Transverse colon (tissue), 4 donors: ENCODE data around the gene EEF1AKMT4. TPM values are rescaled to one million over a fixed set of nuclear protein-coding genes. Genes with fewer than 3 reads are reported as not detected.

Experiments
- DNase-seq: peaks from one replicate; pipeline ENCODE4 v3.0.0-alpha.2; 2019
- H3K27ac ChIP-seq, 4 donors: fragments of 200-600 bp; sonication (generic); 2 replicates each; pipeline ENCODE4 v1.5.1; 2016 to 2018; ENCODE audit warnings: inconsistent platforms in 4 of 4
- H3K27me3 ChIP-seq: fragments of 200-600 bp; sonication (generic); 2 replicates; pipeline ENCODE4 v1.5.1; 2017; ENCODE audit warnings: inconsistent platforms
- H3K36me3 ChIP-seq, 4 donors: fragments of 200-600 bp; sonication (generic); 2 replicates each; pipeline ENCODE4 v1.5.1; 2017 to 2019; ENCODE audit warnings: inconsistent platforms in 4 of 4
- H3K4me1 ChIP-seq, 4 donors: fragments of 200-600 bp; sonication (generic); 2 replicates each; pipeline ENCODE4 v1.5.1; 2017 to 2020; ENCODE audit warnings: inconsistent platforms in 4 of 4
- H3K4me3 ChIP-seq, 4 donors: fragments of 200-600 bp; sonication (generic); 1 replicate in 1 of 4; 2 replicates in 3 of 4; pipeline versions ENCODE4 v1.5.1 to v1.6.1; 2017 to 2019; ENCODE audit warnings: inconsistent platforms in 4 of 4
- H3K9me3 ChIP-seq, 2 donors: fragments of 200-600 bp; sonication (generic); 2 replicates each; pipeline ENCODE4 v1.5.1; 2017 to 2019; ENCODE audit warnings: inconsistent platforms in 2 of 2
- CTCF ChIP-seq, 5 experiments: fragments of 200-600 bp in 3 of 5; fragments of 450-650 bp in 2 of 5; sonication (generic) in 3 of 5; IDR thresholded peaks; 1 replicate in 2 of 5; 2 replicates in 3 of 5; pipeline ENCODE4 v1.5.1; 2016 to 2017; ENCODE audit warnings: antibody characterized with exemption in 5 of 5, inconsistent platforms in 3 of 5, mild to moderate bottlenecking in 2 of 5, moderate library complexity in 1 of 5
- EP300 ChIP-seq: sonication (generic); formaldehyde crosslinking; IDR thresholded peaks from one replicate; pipeline ENCODE4 v1.6.1; 2017; ENCODE audit warnings: antibody characterized with exemption, low read depth
- POLR2A ChIP-seq: fragments of 450-650 bp; IDR thresholded peaks from one replicate; pipeline ENCODE4 v1.6.1; 2016; ENCODE audit warnings: antibody characterized with exemption, mild to moderate bottlenecking, moderate library complexity
- POLR2AphosphoS5 ChIP-seq, 3 donors: sonication (generic); formaldehyde crosslinking; IDR thresholded peaks; one replicate each; pipeline ENCODE4 v1.6.1; 2016; ENCODE audit warnings: antibody characterized with exemption in 3 of 3
- WGBS, 2 donors: methylation state at CpG; one replicate each; pipeline ENCODE4 v1.1.5; 2018; ENCODE audit warnings: low coverage in 1 of 2; 5-methylcytosine and 5-hydroxymethylcytosine counted together
- in situ Hi-C, 4 donors: fragments of 200-750 bp; cut with MboI; loops; one replicate each; pipeline versions ENCODE4 v1.15.0 to v1.15.1; 2017; ENCODE audit warnings: low sequenced_read_pairs in 3 of 4, low pct_ligation_motif_present in 1 of 4, low pct_unique_long_range_greater_than_20kb in 1 of 4
- intact Hi-C: fragments of 100-400 bp; cut with DNase I; formaldehyde crosslinking; loops from one replicate; pipeline ENCODE4 v1.15.1; 2023; ENCODE audit warnings: low total_unique reads
- total RNA-seq, 4 donors: library from RNA; depleted of rRNA; stranded (reverse); fragments of >200 nt; gene quantifications; one replicate each; pipeline ENCODE4 v1.1.0, GENCODE V29; 2016

EEF1AKMT4 gene
- total RNA-seq, 4 donors from 2014 or later, result 4.0 to 7.3 (median 5.9) TPM; not detected in 1

DNA sequence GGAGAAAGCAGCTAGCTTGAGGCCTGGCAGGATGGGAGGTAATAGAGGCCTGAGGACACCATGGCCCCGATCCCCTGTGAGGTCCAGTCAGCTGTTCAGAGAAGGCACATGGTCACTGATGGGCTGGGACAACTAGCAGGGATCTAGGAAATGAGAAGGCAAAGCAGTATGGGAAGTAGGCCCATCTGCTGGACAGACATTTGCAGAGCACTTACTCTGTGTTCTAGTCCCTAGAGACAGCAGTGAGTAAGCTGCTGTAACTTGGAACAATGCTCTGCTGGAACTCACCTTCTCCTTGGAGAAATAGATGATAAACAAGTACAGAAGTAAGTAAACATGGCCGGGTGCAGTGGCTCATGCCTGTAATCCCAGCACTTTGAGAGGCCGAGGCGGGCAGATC is 33.5 kb downstream of the EEF1AKMT4 start:
- Histone ChIP-seq H3K9me3 (no peaks in the 10 kb centered on the region), H3K4me3 (no peak overlapping the region), H3K27ac (no peak overlapping the region), H3K4me1 (no peaks in the 10 kb centered on the region), H3K36me3 (no peaks in the 10 kb centered on the region), H3K27me3 (peaks cover 4% of the 10 kb centered on the region)
- TF ChIP-seq POLR2A, result no peak
- TF ChIP-seq POLR2AphosphoS5 (IDR thresholded peaks at IDR 0.05), result no peak
- TF ChIP-seq CTCF (IDR thresholded peaks at IDR 0.05), result no peak
- TF ChIP-seq EP300, result no peak
- in situ Hi-C loops, result no loop called here
- no peak for DNase-seq
- intact Hi-C loops, result no loop called here
- WGBS, 2 donors, result 77 to 80% methylated on average over 1 to 4 of the region's 4 CpGs

GRCh38 chr3:184283681-184284080 is 34.2 kb downstream of the EEF1AKMT4 start:
- Histone ChIP-seq H3K36me3 (no peaks in the 10 kb centered on the region), H3K4me1 (no peaks in the 10 kb centered on the region), H3K9me3 (no peaks in the 10 kb centered on the region), H3K4me3 (no peak overlapping the region), H3K27ac (no peak overlapping the region), H3K27me3 (peaks cover 5% of the 10 kb centered on the region)
- TF ChIP-seq POLR2A (no peak), POLR2AphosphoS5 (IDR thresholded peaks at IDR 0.05) (no peak), CTCF (IDR thresholded peaks at IDR 0.05) (no peak), EP300 (no peak)
- 86 to 93% methylated on average over 5 to 8 of the region's 8 CpGs for WGBS, 2 donors
- intact Hi-C loops, result no loop called here
- in situ Hi-C loops, result no loop called here
- DNase-seq, result no peak

- Histone ChIP-seq H3K4me1 (no peaks in the 10 kb centered on the region), H3K36me3 (no peaks in the 10 kb centered on the region), H3K9me3 (no peaks in the 10 kb centered on the region), H3K4me3 (no peak overlapping the region), H3K27me3 (peaks cover 11% of the 10 kb centered on the region), H3K27ac (no peak overlapping the region)
- intact Hi-C loops (no loop called here), in situ Hi-C loops (no loop called here)
- TF ChIP-seq CTCF (IDR thresholded peaks at IDR 0.05), result peak in 3 of 5 experiments; percentile 6 to 14 (median 11)
- TF ChIP-seq POLR2A, result no peak
- DNase-seq, result no peak
- WGBS, 2 donors, result 13% methylated on average over 4 of the region's 4 CpGs; no CpG with 5 or more reads in 1 of the 2 donors
Observed at GRCh38 chr3:184284696-184285095, 35.2 kb downstream of the EEF1AKMT4 start.

- in situ Hi-C loops, result no loop called here
- Histone ChIP-seq H3K9me3 (no peaks in the 10 kb centered on the region), H3K27me3 (peaks cover 11% of the 10 kb centered on the region), H3K36me3 (no peaks in the 10 kb centered on the region), H3K4me1 (no peaks in the 10 kb centered on the region), H3K4me3 (no peak overlapping the region), H3K27ac (no peak overlapping the region)
- intact Hi-C loops, result no loop called here
- peak; percentile 42 to 59 (median 46) for TF ChIP-seq CTCF (IDR thresholded peaks at IDR 0.05)
- TF ChIP-seq POLR2A, result no peak
- peak; percentile 57 for DNase-seq
- WGBS, 2 donors, result 5% methylated on average over 10 of the region's 10 CpGs; no CpG with 5 or more reads in 1 of the 2 donors
Observed at GRCh38 chr3:184289426-184289938, 40.0 kb downstream of the EEF1AKMT4 start.
